Measurements from ENCODE around the gene NPAS2.

Gene NPAS2

GRCh38 chr2:100968146-100969145 lies 148.5 kb downstream of the NPAS2 start:
- no peak overlapping the region for H3K4me3 ChIP-seq (ENCODE audit: low read depth, low read length)
- DNase-seq (ENCODE audit: low read depth): no peak
- TF ChIP-seq, protein P1, sequence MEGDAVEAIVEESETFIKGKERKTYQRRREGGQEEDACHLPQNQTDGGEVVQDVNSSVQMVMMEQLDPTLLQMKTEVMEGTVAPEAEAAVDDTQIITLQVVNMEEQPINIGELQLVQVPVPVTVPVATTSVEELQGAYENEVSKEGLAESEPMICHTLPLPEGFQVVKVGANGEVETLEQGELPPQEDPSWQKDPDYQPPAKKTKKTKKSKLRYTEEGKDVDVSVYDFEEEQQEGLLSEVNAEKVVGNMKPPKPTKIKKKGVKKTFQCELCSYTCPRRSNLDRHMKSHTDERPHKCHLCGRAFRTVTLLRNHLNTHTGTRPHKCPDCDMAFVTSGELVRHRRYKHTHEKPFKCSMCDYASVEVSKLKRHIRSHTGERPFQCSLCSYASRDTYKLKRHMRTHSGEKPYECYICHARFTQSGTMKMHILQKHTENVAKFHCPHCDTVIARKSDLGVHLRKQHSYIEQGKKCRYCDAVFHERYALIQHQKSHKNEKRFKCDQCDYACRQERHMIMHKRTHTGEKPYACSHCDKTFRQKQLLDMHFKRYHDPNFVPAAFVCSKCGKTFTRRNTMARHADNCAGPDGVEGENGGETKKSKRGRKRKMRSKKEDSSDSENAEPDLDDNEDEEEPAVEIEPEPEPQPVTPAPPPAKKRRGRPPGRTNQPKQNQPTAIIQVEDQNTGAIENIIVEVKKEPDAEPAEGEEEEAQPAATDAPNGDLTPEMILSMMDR (IDR thresholded peaks at IDR 0.05; ENCODE audit: control insufficient read depth, extremely low read depth, insufficient read depth): no peak

GRCh38 chr2:100969998-100970397 lies 150.1 kb downstream of the NPAS2 start:
- no peak for DNase-seq (ENCODE audit: low read depth)
- no peak overlapping the region for H3K4me3 ChIP-seq (ENCODE audit: low read depth, low read length)
- TF ChIP-seq, protein P1 (IDR thresholded peaks at IDR 0.05; ENCODE audit: control insufficient read depth, extremely low read depth, insufficient read depth): no peak

DNA sequence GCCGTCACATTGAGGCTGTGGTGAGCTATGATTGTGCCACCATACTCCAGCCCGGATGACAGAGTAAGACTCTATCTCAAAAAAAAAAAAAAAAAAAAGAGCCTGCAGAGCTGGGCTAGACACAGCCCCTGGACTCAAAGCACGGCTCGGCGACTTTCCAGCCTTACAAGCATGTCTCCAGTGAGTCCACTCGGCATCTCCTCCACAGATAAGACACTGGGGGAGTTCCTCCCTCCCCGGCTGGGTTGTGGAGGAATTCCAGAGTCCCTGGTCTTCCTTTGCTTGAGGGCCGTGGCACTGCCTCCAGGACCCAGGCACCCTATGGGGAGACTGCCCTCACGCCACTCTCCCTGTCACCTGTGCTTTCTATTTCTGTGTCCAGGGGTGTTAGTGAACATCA lies 151.3 kb downstream of the NPAS2 start:
- no peak overlapping the region for H3K4me3 ChIP-seq (ENCODE audit: low read depth, low read length)

GRCh38 chr2:100972452-100972851 lies 152.5 kb downstream of the NPAS2 start:
- H3K4me3 ChIP-seq (ENCODE audit: low read depth, low read length): no peak overlapping the region
- TF ChIP-seq, protein P1 (IDR thresholded peaks at IDR 0.05; ENCODE audit: control insufficient read depth, extremely low read depth, insufficient read depth): no peak
- no peak for DNase-seq (ENCODE audit: low read depth)

More for the DNA sequence above, 151.3 kb downstream of the NPAS2 start:
- no peak for DNase-seq (ENCODE audit: low read depth)
- TF ChIP-seq, protein P1 (IDR thresholded peaks at IDR 0.05; ENCODE audit: control insufficient read depth, extremely low read depth, insufficient read depth): no peak

DNA sequence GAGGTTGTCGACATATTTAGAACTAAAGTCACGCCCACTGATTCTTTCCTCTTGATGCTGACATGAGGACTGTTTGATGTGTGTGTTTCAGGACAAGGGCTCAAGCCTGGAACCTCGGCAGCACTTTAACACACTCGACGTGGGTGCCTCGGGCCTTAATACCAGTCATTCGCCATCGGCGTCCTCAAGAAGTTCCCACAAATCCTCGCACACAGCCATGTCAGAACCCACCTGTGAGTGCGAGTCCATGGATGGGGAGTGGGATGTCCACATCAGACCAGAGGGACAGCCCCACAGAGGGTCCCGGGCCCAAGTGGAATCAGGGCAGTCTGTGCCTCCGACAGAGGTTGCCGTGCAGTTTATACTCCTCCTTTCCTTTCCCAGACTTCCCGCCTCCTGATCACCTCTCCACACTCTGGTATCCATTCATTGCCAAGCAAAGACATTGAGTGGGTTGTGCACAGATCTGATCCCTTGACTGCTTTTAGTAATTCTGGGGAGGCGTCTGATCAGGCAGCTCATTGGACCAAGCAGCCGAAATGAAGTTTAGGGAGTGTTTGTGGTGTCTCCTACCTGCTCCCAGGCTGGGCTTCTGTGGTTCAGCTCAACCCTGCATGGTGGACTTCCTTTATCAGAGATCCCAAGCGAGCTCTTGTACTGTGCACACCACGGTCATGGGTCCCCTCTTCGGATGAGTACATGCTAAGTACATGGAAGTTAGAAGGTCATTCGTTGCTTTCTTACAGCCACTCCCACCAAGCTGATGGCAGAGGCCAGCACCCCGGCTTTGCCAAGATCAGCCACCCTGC lies 155.0 kb downstream of the NPAS2 start:
- no peak overlapping the region for H3K4me3 ChIP-seq (ENCODE audit: low read depth, low read length)
- TF ChIP-seq, protein P1 (IDR thresholded peaks at IDR 0.05; ENCODE audit: control insufficient read depth, extremely low read depth, insufficient read depth): no peak
- DNase-seq (ENCODE audit: low read depth): no peak

DNA sequence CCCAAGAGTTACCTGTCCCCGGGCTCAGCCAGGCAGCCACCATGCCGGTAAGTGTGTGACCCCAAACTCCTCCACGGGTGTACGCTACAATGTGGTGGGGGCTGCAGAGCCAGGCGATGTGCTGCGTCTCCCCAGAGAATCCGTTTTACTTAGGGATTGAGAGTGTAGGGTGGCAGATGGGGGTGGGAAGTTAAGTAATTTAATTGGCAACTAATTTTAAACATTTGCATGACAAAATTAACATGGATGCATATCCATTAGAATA lies 155.5 kb downstream of the NPAS2 start:
- TF ChIP-seq, protein P1 (IDR thresholded peaks at IDR 0.05; ENCODE audit: control insufficient read depth, extremely low read depth, insufficient read depth): no peak
- no peak for DNase-seq (ENCODE audit: low read depth)
- no peak overlapping the region for H3K4me3 ChIP-seq (ENCODE audit: low read depth, low read length)

All from LNCaP clone FGC (cell line).